ENCODE data around the gene NKAIN4.
A peak's percentile ranks its signal among the peaks of the same experiment; 100 is the strongest.
"Not testable (repeated sequence)": the region's sequence is repeated elsewhere in the genome, so short reads cannot be mapped to it uniquely, and the experiment has no call there.

NKAIN4 gene

GRCh38 chr20:63255931-63256704 lies 1.9 kb upstream of the NKAIN4 start:
- no peak overlapping the region for H3K4me3 ChIP-seq (ENCODE audit: low read depth, low read length)
- TF ChIP-seq, protein P1, sequence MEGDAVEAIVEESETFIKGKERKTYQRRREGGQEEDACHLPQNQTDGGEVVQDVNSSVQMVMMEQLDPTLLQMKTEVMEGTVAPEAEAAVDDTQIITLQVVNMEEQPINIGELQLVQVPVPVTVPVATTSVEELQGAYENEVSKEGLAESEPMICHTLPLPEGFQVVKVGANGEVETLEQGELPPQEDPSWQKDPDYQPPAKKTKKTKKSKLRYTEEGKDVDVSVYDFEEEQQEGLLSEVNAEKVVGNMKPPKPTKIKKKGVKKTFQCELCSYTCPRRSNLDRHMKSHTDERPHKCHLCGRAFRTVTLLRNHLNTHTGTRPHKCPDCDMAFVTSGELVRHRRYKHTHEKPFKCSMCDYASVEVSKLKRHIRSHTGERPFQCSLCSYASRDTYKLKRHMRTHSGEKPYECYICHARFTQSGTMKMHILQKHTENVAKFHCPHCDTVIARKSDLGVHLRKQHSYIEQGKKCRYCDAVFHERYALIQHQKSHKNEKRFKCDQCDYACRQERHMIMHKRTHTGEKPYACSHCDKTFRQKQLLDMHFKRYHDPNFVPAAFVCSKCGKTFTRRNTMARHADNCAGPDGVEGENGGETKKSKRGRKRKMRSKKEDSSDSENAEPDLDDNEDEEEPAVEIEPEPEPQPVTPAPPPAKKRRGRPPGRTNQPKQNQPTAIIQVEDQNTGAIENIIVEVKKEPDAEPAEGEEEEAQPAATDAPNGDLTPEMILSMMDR (IDR thresholded peaks at IDR 0.05; ENCODE audit: borderline replicate concordance, insufficient read depth, low read depth, low read length): no peak

DNA sequence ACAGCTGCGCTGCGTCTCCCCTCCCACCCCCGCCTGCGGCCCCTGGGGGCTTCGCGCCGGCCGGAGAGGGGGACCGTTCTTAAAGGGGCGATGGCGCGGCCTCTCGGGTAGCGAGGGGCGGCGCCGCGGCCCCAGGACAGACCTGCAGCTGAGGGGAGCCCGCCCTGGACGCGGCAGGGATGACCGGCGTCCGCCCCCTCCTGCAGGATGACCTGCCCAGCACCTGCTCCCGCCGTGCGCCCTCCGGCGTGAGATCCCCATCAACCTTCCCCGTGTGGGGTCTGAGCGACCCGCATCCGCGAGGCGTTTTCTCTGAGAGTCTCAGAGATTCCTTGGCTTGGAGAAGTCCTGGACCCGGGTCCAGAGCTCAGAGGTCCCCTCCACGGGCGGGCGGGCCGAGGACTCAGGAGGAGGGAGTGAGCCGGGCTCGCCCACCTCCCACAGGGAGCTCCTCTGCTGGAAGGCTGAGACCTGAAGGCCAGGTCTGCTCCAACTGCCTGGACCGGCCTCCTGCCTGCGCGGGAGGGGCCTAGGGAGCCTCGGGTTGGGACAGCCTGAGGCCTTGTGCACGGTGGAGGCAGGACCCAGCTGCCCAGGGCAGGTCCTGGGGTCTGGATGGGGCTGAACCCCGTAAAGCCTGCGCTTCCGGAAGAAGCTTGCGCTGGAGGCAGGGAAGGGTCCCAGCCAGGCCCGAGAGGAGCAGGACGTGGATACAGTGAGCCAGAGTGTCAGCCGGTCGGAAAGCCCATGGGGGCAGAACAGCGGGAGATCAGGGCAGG lies 532 bp upstream of the NKAIN4 start:
- no peak overlapping the region for H3K4me3 ChIP-seq (ENCODE audit: low read depth, low read length)
- TF ChIP-seq, protein P1 (IDR thresholded peaks at IDR 0.05; ENCODE audit: borderline replicate concordance, insufficient read depth, low read depth, low read length): no peak

- H3K4me3 ChIP-seq (ENCODE audit: low read depth, low read length): no peak overlapping the region
These were observed 628 bp downstream of the NKAIN4 start for GRCh38 chr20:63253438-63254231.

GRCh38 chr20:63253065-63253437 lies 1.2 kb downstream of the NKAIN4 start:
- no peak overlapping the region for H3K4me3 ChIP-seq (ENCODE audit: low read depth, low read length)
- TF ChIP-seq, protein P1 (IDR thresholded peaks at IDR 0.05; ENCODE audit: borderline replicate concordance, insufficient read depth, low read depth, low read length): no peak

More at GRCh38 chr20:63253438-63254231, 628 bp downstream of the NKAIN4 start:
- TF ChIP-seq, protein P1 (IDR thresholded peaks at IDR 0.05; ENCODE audit: borderline replicate concordance, insufficient read depth, low read depth, low read length): no peak

- H3K4me3 ChIP-seq (ENCODE audit: low read depth, low read length): no peak overlapping the region
- TF ChIP-seq, protein P1 (IDR thresholded peaks at IDR 0.05; ENCODE audit: borderline replicate concordance, insufficient read depth, low read depth, low read length): no peak
These were observed 2.0 kb downstream of the NKAIN4 start for GRCh38 chr20:63252284-63252711.

- TF ChIP-seq, protein P1 (IDR thresholded peaks at IDR 0.05; ENCODE audit: borderline replicate concordance, insufficient read depth, low read depth, low read length): 0 out of 2 replicates have a peak, but pooled peaks have one; percentile 21
- not testable (repeated sequence) for H3K4me3 ChIP-seq (ENCODE audit: low read depth, low read length)
These were observed 2.9 kb downstream of the NKAIN4 start for GRCh38 chr20:63251350-63251749.

All from GM12875 (cell line).